ENCODE data around the gene CIRBP.

DNA sequence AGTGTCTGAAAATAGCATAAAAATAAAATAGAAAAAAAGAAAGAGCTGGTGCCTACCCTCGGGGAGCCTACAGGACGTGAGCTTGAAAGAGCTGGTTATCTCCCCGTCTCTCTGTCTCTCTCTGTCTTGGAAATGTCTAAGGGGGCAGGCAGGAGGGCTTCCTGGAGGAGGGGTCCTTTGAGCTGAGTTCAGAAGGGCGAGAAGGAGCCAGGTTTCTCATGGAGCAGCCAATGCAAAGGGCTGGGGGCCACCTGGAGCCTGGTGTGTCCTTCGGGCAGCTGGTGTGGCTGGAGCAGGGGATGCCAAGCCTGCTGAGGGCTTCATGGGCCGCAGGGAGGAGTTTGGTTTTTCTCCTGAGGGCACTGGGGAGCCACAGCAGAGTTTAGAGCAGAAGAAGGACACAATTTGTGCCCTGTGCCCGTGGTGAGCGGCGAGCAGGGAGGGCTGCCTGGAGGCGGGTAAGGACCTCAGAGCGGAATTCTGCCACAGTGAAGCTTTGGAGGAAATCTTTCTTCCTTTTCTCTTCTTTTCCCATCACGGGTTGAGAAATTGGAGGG, 55.2 kb downstream of the CIRBP start:
- TF ChIP-seq, protein P1, sequence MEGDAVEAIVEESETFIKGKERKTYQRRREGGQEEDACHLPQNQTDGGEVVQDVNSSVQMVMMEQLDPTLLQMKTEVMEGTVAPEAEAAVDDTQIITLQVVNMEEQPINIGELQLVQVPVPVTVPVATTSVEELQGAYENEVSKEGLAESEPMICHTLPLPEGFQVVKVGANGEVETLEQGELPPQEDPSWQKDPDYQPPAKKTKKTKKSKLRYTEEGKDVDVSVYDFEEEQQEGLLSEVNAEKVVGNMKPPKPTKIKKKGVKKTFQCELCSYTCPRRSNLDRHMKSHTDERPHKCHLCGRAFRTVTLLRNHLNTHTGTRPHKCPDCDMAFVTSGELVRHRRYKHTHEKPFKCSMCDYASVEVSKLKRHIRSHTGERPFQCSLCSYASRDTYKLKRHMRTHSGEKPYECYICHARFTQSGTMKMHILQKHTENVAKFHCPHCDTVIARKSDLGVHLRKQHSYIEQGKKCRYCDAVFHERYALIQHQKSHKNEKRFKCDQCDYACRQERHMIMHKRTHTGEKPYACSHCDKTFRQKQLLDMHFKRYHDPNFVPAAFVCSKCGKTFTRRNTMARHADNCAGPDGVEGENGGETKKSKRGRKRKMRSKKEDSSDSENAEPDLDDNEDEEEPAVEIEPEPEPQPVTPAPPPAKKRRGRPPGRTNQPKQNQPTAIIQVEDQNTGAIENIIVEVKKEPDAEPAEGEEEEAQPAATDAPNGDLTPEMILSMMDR (IDR thresholded peaks at IDR 0.05), result no peak
- TF ChIP-seq SIN3A (IDR thresholded peaks at IDR 0.05; ENCODE audit: borderline replicate concordance, insufficient read depth, low read depth, low read length) (no peak), POLR2AphosphoS5 (IDR thresholded peaks at IDR 0.05; ENCODE audit: low read depth, low read length) (no peak), TCF7L2 (IDR thresholded peaks at IDR 0.05; ENCODE audit: low read depth, low read length) (no peak)
- TF ChIP-seq, protein P2, sequence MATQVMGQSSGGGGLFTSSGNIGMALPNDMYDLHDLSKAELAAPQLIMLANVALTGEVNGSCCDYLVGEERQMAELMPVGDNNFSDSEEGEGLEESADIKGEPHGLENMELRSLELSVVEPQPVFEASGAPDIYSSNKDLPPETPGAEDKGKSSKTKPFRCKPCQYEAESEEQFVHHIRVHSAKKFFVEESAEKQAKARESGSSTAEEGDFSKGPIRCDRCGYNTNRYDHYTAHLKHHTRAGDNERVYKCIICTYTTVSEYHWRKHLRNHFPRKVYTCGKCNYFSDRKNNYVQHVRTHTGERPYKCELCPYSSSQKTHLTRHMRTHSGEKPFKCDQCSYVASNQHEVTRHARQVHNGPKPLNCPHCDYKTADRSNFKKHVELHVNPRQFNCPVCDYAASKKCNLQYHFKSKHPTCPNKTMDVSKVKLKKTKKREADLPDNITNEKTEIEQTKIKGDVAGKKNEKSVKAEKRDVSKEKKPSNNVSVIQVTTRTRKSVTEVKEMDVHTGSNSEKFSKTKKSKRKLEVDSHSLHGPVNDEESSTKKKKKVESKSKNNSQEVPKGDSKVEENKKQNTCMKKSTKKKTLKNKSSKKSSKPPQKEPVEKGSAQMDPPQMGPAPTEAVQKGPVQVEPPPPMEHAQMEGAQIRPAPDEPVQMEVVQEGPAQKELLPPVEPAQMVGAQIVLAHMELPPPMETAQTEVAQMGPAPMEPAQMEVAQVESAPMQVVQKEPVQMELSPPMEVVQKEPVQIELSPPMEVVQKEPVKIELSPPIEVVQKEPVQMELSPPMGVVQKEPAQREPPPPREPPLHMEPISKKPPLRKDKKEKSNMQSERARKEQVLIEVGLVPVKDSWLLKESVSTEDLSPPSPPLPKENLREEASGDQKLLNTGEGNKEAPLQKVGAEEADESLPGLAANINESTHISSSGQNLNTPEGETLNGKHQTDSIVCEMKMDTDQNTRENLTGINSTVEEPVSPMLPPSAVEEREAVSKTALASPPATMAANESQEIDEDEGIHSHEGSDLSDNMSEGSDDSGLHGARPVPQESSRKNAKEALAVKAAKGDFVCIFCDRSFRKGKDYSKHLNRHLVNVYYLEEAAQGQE (IDR thresholded peaks at IDR 0.05; ENCODE audit: insufficient read depth in 1 of 2, low read depth in 2 of 2, low read length in 1 of 2), result no peak

Measured in Panc1 (cell line).